ENCODE data around the gene LBHD2.

Gene LBHD2

DNA sequence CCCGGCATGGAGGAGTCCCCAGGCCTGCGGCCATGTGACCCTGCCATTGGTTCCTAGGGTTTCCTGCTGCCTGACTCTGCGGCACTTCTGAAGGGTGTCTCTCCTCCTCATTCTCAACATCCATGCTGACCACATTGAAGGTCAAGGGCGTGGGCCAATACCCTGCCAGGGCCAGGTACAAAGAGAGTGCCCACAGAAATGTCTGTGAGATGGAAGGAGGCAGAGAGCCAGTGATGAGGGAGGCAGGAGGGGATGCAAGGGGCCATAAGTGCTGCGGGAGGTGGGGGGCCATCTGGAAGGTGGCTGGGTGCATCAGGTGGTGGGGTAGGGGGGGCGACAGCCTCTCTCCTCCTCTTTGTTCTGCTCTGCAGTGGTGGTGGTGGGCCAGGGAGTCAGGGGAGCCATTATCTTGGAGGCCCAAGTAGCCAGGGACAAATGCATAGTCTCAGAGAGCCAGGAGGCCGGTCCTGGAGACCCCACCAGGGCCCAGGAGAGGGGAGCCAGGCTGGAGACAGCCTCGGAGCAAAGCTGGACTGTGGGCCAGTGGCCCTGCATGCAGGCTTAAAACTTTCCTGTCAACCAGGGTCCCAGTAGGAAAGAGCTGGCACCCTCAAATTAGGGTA lies 13.6 kb upstream of the LBHD2 start:
- peaks cover 4 to 5% of the 10 kb centered on the region in 2 donors for H3K4me1 ChIP-seq (ENCODE audit: control insufficient read depth in 1 of 2, insufficient read depth in 2 of 2, low read length in 2 of 2)

DNA sequence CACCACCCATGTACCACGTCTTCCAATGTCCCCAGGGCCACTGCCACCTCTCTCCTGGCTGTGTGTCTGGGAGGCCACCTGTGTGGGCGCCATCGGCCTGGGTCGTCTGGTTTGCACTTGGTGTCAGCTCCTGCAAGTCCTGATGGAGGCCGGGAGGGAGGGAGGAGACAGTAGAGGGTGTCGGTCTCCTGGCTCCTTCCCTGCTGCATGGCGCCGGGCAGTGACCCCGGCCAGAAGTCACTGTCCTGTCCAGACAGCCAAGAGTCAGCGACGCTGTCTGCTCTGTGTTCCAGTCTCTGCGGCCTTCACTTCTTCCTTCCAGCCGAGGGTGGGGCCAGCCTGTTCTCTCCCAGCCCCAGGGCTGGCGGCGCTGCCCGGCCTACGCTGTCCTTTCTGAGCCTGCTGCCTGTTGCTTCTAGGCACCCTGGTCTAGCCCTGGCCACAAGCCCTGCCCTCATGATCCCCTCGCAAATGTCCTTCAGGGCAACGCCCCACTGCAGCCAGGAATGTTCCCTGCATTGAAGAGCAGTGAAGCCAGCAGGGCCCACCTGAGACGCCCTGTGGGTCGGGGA lies 13.0 kb upstream of the LBHD2 start:
- no peaks in the 10 kb centered on the region for H3K9me3 ChIP-seq (ENCODE audit: control insufficient read depth in 1 of 2, low read length in 2 of 2)
- H3K4me3 ChIP-seq (ENCODE audit: low read depth in 1 of 2, low read length in 2 of 2) = no peak overlapping the region
- no peaks in the 10 kb centered on the region for H3K27me3 ChIP-seq (ENCODE audit: low read depth, low read length)
- H3K27ac ChIP-seq (ENCODE audit: low read length) = no peak overlapping the region
- no peaks in the 10 kb centered on the region for H3K36me3 ChIP-seq (ENCODE audit: control insufficient read depth in 1 of 2, insufficient read depth in 2 of 2, low read length in 2 of 2)
- H3K4me1 ChIP-seq (ENCODE audit: control insufficient read depth in 1 of 2, insufficient read depth in 2 of 2, low read length in 2 of 2) = peaks cover 4 to 6% of the 10 kb centered on the region in 2 donors

More for the DNA sequence above, 13.6 kb upstream of the LBHD2 start:
- Histone ChIP-seq H3K36me3 (ENCODE audit: control insufficient read depth in 1 of 2, insufficient read depth in 2 of 2, low read length in 2 of 2) (no peaks in the 10 kb centered on the region), H3K9me3 (ENCODE audit: control insufficient read depth in 1 of 2, low read length in 2 of 2) (no peaks in the 10 kb centered on the region), H3K27ac (ENCODE audit: low read length) (no peak overlapping the region), H3K4me3 (ENCODE audit: low read depth in 1 of 2, low read length in 2 of 2) (no peak overlapping the region), H3K27me3 (ENCODE audit: low read depth, low read length) (no peaks in the 10 kb centered on the region)

DNA sequence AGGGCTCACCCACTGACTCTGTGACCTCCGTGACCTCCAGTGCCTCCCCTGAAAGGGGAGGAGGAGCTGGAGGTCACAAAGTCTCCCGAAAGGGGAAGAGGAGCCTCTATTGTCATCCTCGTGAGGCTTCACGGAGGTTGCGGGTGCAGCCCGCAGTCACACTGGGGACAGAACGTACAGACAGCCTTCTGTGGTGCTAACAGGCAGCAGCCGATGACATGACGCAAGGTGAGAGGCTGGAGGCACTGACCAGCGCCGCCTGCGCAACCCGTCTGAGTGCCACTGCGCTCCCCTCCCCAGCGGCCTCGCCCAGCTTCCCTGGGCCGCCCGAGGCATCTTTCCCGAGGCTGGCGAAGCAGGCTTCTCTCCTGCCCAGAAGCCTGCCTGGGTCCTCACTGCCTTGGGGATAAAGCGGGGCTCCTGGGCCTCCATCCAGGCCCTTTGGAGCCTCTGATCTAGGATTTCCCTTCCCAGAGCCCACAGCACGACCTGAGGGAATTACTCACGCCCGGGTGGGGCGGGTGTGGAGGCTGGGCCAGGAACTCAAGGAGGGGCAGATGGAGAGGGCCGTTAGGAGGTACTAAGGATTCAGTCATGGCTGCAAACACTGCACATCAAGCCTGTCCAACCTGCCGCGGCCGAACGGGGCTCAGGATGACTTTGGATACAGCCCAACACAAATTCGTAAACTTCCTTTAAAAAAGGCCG lies 12.3 kb upstream of the LBHD2 start:
- Histone ChIP-seq H3K4me3 (ENCODE audit: low read depth in 1 of 2, low read length in 2 of 2) (no peak overlapping the region), H3K4me1 (ENCODE audit: control insufficient read depth in 1 of 2, insufficient read depth in 2 of 2, low read length in 2 of 2) (peaks cover 0 to 6% of the 10 kb centered on the region in 2 donors)

DNA sequence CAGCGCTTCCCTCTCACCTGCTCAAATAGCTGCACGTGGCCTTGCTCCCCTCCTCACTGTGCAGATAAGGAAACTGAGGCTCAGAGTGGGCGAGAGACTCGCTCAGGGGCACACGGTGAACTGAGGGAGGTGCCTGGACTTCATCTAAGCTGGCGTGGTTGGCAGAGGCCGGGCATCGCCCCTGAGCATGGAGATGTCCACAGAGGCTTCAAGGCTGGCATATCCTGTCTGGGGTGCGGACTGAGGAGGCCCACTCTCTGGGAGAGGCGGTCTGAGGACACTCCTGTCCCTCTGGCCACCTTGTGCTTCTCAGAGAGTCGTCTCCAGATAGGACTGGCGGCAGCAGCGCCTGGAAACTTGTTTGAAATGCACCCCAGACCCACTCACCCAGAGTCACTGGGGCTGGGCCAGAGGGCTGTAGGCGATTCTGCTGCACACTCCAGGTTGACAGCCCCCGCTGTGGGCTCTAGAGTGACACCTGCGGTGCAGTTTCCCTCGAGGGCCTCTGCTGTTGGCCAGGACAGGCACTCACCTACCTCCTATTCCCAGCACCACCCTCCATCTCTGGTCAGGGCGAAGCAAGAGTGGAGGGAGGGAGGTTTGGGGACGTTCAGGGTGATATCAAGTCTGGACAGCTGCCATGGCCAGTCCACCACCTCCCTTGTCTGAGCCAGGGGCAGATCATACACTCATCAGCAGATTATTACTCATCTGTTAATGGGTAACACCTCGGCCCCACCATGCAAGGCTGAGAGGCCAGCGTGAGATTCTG lies 11.2 kb upstream of the LBHD2 start:
- H3K9me3 ChIP-seq (ENCODE audit: control insufficient read depth in 1 of 2, low read length in 2 of 2) = no peaks in the 10 kb centered on the region
- no peaks in the 10 kb centered on the region for H3K27me3 ChIP-seq (ENCODE audit: low read depth, low read length)
- no peak overlapping the region for H3K27ac ChIP-seq (ENCODE audit: low read length)
- no peak overlapping the region for H3K4me3 ChIP-seq (ENCODE audit: low read depth in 1 of 2, low read length in 2 of 2)
- H3K36me3 ChIP-seq (ENCODE audit: control insufficient read depth in 1 of 2, insufficient read depth in 2 of 2, low read length in 2 of 2) = no peaks in the 10 kb centered on the region
- peaks cover 0 to 6% of the 10 kb centered on the region in 2 donors for H3K4me1 ChIP-seq (ENCODE audit: control insufficient read depth in 1 of 2, insufficient read depth in 2 of 2, low read length in 2 of 2)

More for the DNA sequence above, 12.3 kb upstream of the LBHD2 start:
- no peaks in the 10 kb centered on the region for H3K36me3 ChIP-seq (ENCODE audit: control insufficient read depth in 1 of 2, insufficient read depth in 2 of 2, low read length in 2 of 2)
- no peaks in the 10 kb centered on the region for H3K9me3 ChIP-seq (ENCODE audit: control insufficient read depth in 1 of 2, low read length in 2 of 2)
- no peak overlapping the region for H3K27ac ChIP-seq (ENCODE audit: low read length)
- no peaks in the 10 kb centered on the region for H3K27me3 ChIP-seq (ENCODE audit: low read depth, low read length)

DNA sequence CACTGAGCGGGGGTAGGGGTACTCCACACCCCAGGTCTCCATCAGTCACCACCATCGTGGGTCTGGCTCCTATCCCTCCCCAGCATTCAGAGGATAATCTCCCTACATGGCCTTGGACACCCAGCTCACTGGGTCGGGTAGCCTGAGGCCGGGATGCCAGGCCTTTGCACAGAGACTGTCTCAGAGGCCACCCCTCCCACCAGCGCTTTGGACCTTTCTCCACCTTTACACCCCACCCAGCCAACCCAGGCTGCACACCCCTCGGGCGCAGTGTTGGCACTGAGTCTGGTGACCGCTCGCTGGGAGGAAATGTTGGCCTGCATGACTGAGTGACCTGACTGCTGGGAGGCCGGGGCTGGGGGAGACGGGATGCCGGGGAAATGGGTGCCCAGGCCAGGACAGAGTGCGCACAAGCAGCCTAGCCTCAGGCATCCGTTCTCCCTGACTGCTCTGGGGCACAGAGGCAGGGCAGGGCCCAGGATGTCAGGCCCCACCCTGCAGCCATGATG lies 10.6 kb upstream of the LBHD2 start:
- H3K4me3 ChIP-seq (ENCODE audit: low read depth in 1 of 2, low read length in 2 of 2) = no peak overlapping the region
- H3K27me3 ChIP-seq (ENCODE audit: low read depth, low read length) = no peaks in the 10 kb centered on the region
- peaks cover 0 to 6% of the 10 kb centered on the region in 2 donors for H3K4me1 ChIP-seq (ENCODE audit: control insufficient read depth in 1 of 2, insufficient read depth in 2 of 2, low read length in 2 of 2)
- H3K9me3 ChIP-seq (ENCODE audit: control insufficient read depth in 1 of 2, low read length in 2 of 2) = no peaks in the 10 kb centered on the region
- H3K36me3 ChIP-seq (ENCODE audit: control insufficient read depth in 1 of 2, insufficient read depth in 2 of 2, low read length in 2 of 2) = no peaks in the 10 kb centered on the region
- no peak overlapping the region for H3K27ac ChIP-seq (ENCODE audit: low read length)

DNA sequence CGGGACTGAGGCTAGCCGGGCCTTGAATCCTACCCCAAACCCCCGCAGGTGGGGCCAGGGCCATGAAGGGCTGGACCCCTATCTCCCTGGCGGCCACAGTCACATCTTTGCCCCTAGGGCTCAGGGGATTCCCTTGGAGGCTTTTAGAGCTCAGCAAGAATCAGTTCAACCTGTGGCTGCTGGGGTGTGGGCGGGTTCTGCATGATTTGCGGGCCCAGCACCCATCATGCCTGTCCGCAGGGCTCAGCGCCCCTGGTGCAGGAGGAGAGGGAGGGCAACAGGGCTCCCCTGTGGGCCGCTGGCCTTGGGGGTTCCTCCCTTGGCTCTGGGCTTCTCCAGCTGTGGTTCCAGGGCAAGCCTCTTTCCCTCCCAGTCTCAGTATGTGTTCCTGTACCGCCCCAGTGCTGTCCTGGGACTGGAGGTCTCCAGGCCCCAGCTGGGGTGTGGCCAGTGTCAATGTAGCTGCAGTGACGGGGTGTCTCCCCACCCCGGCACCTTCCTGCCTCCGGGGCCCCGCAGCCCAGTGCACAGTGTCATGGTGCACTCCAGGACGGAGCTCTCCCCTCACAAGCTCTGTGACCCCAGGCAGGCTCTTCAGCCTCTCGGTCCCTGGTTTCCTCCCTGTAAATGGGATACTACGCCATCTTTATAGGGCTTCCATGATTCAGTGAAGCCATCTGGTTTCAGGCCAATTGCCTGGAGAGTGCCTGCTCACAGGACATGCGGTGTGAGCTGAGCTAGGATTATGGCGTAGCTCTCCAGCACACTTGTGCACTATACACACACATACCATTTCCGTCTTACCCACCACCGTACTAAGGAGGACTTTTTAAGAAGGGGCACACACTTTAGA lies 9.9 kb upstream of the LBHD2 start:
- no peak overlapping the region for H3K4me3 ChIP-seq (ENCODE audit: low read depth in 1 of 2, low read length in 2 of 2)
- H3K27me3 ChIP-seq (ENCODE audit: low read depth, low read length) = no peaks in the 10 kb centered on the region
- H3K27ac ChIP-seq (ENCODE audit: low read length) = no peak overlapping the region

DNA sequence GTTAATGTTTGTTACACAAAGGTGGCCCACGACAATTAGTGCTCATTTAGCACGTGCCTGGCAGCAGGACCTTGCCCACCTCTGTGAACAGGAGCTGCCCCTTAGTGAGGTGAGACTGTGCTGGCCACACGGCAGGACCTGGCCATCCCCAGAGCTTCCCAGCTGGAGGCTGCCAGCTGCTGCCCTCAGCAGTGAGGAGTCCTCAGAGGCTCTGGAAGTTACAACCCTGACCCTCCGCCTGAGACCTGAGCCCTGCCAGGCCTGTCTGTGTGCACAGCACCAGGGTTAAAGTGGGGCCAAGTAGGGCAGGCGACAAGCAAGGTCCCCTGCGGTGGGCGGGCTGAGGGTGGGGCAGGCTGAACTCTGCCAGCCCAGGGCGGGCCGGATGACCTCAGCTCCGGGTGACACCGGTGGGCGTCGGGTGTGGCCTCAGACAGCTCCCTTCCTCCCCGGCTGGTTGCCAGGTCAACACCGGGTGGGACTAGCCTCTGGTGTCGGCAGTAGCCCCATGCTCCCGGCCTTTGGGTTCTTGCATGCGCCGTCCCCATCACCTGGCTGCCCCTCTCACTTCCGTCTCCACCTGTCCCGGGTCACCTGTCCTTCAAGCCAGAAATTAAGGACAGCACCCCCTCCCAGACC lies 9.2 kb upstream of the LBHD2 start:
- Histone ChIP-seq H3K27ac (ENCODE audit: low read length) (no peak overlapping the region), H3K27me3 (ENCODE audit: low read depth, low read length) (no peaks in the 10 kb centered on the region), H3K36me3 (ENCODE audit: control insufficient read depth in 1 of 2, insufficient read depth in 2 of 2, low read length in 2 of 2) (no peaks in the 10 kb centered on the region), H3K4me1 (ENCODE audit: control insufficient read depth in 1 of 2, insufficient read depth in 2 of 2, low read length in 2 of 2) (peaks cover 0 to 6% of the 10 kb centered on the region in 2 donors), H3K4me3 (ENCODE audit: low read depth in 1 of 2, low read length in 2 of 2) (peak overlapping the region; percentile 16 to 53), H3K9me3 (ENCODE audit: control insufficient read depth in 1 of 2, low read length in 2 of 2) (no peaks in the 10 kb centered on the region)

More for the DNA sequence above, 9.9 kb upstream of the LBHD2 start:
- Histone ChIP-seq H3K4me1 (ENCODE audit: control insufficient read depth in 1 of 2, insufficient read depth in 2 of 2, low read length in 2 of 2) (peaks cover 0 to 6% of the 10 kb centered on the region in 2 donors), H3K9me3 (ENCODE audit: control insufficient read depth in 1 of 2, low read length in 2 of 2) (no peaks in the 10 kb centered on the region), H3K36me3 (ENCODE audit: control insufficient read depth in 1 of 2, insufficient read depth in 2 of 2, low read length in 2 of 2) (no peaks in the 10 kb centered on the region)

DNA sequence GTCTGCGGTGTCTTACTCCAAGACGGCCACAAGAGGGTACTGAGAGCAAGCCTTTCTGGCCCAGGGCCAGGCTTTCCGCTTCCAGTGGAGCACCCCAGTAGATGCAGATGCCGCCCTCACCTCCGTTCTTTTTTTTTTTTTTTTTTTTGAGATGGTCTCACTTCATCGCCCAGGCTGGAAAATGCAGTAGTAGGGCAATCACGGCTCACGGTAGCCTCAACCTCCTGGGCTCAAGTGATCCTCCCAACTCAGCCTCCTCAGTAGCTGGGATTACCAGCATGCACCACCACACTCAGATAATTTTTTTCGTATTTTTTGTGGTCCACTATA lies 5.6 kb upstream of the LBHD2 start:
- no peaks in the 10 kb centered on the region for H3K27me3 ChIP-seq (ENCODE audit: low read depth, low read length)
- no peak overlapping the region for H3K27ac ChIP-seq (ENCODE audit: low read length)
- no peaks in the 10 kb centered on the region for H3K36me3 ChIP-seq (ENCODE audit: control insufficient read depth in 1 of 2, insufficient read depth in 2 of 2, low read length in 2 of 2)
- H3K4me3 ChIP-seq (ENCODE audit: low read depth in 1 of 2, low read length in 2 of 2) = no peak overlapping the region
- H3K9me3 ChIP-seq (ENCODE audit: control insufficient read depth in 1 of 2, low read length in 2 of 2) = no peaks in the 10 kb centered on the region
- peaks cover 0 to 6% of the 10 kb centered on the region in 2 donors for H3K4me1 ChIP-seq (ENCODE audit: control insufficient read depth in 1 of 2, insufficient read depth in 2 of 2, low read length in 2 of 2)

DNA sequence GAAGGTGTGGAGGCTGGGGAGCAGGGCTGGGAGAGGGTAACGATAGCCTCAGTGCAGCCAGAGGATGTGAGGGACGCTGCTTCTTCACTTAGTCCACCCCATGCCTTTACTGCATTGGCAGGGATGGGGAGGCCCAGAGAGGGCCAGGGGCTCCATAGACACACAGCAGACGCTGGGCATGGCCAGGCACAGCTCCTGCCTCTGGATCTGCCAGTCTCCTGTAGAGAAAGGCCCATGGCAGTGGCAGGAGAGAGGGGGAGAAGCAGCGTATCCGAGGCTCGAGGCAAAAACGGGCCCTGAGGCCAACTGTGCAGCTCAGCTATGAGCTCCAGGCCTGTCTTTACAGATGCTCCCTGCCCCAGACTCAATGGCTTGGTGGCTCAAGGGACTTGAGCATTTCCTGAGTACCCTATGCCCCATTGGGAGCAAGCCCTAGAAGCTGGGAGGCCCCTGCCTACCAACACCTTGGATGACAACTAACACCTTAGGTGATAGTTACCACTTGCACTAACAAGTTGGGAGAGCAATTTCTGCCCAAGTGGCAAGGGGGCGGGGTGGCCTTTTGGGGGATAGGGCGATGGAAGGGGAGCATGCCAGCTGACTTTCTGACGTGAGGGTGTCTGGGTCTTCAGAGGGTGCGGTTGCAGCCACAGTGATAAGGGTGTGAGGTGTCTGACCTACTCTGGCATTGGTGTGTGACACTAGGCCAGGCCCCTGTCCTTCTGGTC lies 5.0 kb upstream of the LBHD2 start:
- Histone ChIP-seq H3K4me3 (ENCODE audit: low read depth in 1 of 2, low read length in 2 of 2) (no peak overlapping the region), H3K9me3 (ENCODE audit: control insufficient read depth in 1 of 2, low read length in 2 of 2) (no peaks in the 10 kb centered on the region), H3K27ac (ENCODE audit: low read length) (no peak overlapping the region), H3K27me3 (ENCODE audit: low read depth, low read length) (no peaks in the 10 kb centered on the region), H3K4me1 (ENCODE audit: control insufficient read depth in 1 of 2, insufficient read depth in 2 of 2, low read length in 2 of 2) (peaks cover 0 to 9% of the 10 kb centered on the region in 2 donors), H3K36me3 (ENCODE audit: control insufficient read depth in 1 of 2, insufficient read depth in 2 of 2, low read length in 2 of 2) (no peaks in the 10 kb centered on the region)

DNA sequence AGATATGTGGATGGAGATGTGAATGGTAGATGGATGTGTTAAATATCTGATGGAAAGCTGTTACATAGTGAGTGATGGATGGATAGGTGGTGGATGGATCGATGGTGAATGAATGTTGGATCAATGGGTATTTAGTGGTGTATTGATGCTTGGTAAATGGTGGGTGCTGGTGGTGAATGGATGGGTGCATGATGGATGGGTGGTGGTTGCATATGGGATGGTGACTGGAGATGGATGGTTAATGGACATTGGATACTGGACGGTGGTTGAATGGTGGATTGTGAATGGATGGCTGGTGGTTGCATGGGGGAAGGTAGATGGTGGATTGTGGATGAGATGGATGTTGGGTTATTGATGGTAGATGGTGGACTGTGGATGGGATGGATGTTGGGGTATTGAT lies 2.1 kb upstream of the LBHD2 start:
- Histone ChIP-seq H3K36me3 (ENCODE audit: control insufficient read depth in 1 of 2, insufficient read depth in 2 of 2, low read length in 2 of 2) (no peaks in the 10 kb centered on the region), H3K9me3 (ENCODE audit: control insufficient read depth in 1 of 2, low read length in 2 of 2) (no peaks in the 10 kb centered on the region), H3K27me3 (ENCODE audit: low read depth, low read length) (no peaks in the 10 kb centered on the region), H3K27ac (ENCODE audit: low read length) (no peak overlapping the region), H3K4me3 (ENCODE audit: low read depth in 1 of 2, low read length in 2 of 2) (no peak overlapping the region), H3K4me1 (ENCODE audit: control insufficient read depth in 1 of 2, insufficient read depth in 2 of 2, low read length in 2 of 2) (peaks cover 0 to 11% of the 10 kb centered on the region in 2 donors)

Data from muscle layer of duodenum (tissue), 2 donors.